Fibroblast of lung (primary cell): ENCODE results near the gene MAS1L.

Experiments
- EZH2 ChIP-seq: IDR thresholded peaks from 2 replicates; pipeline ENCODE4 v1.5.1; 2012; ENCODE audit warnings: low read length, control low read depth, mild to moderate bottlenecking; ENCODE audit errors: missing control alignments
- TF ChIP-seq, protein P1 (sequence below), 2 donors: IDR thresholded peaks in 1 of 2; conservative IDR thresholded peaks in 1 of 2; 1 replicate in 1 of 2; 2 replicates in 1 of 2; pipeline ENCODE4 v1.5.1; 2011 to 2012; ENCODE audit warnings: low read length in 2 of 2, control low read depth in 1 of 2, inconsistent platforms in 1 of 2, low read depth in 1 of 2, mild to moderate bottlenecking in 1 of 2

DNA sequence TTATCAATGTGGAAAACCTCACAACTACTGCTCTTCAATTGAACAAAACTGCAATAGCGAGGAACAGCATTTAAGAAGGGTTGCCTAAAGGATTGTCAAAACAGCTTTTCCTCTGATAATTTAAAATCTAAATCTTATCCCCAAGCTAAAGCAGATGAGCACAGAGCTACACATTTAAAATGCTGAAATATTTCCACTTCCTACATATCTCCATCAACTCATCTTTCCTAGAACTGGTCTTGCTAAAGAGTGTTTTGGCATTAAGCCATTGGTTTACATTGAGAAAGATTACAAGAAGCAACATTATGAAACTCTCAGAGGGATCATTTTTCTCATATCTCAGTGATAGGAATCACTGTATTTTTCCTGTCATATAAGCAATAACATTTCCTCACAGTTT lies 45.0 kb downstream of the MAS1L start:
- TF ChIP-seq, protein P1, sequence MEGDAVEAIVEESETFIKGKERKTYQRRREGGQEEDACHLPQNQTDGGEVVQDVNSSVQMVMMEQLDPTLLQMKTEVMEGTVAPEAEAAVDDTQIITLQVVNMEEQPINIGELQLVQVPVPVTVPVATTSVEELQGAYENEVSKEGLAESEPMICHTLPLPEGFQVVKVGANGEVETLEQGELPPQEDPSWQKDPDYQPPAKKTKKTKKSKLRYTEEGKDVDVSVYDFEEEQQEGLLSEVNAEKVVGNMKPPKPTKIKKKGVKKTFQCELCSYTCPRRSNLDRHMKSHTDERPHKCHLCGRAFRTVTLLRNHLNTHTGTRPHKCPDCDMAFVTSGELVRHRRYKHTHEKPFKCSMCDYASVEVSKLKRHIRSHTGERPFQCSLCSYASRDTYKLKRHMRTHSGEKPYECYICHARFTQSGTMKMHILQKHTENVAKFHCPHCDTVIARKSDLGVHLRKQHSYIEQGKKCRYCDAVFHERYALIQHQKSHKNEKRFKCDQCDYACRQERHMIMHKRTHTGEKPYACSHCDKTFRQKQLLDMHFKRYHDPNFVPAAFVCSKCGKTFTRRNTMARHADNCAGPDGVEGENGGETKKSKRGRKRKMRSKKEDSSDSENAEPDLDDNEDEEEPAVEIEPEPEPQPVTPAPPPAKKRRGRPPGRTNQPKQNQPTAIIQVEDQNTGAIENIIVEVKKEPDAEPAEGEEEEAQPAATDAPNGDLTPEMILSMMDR (conservative IDR thresholded peaks at IDR 0.05 in 1 of 2, IDR thresholded peaks at IDR 0.05 in 1 of 2; ENCODE audit: low read depth in 1 of 2, low read length in 2 of 2): no peak
- no peak for TF ChIP-seq EZH2
